Stimulated activated CD8-positive, alpha-beta memory T cell treated with anti-CD3 and anti-CD28 coated beads, Interleukin-7, amount 100 ng/mL, for 24 hours (primary cell): ENCODE data around the gene C14orf39.

Experiments used
- DNase-seq: peaks from one replicate; pipeline ENCODE4 v3.0.0-alpha.2; 2020; ENCODE audit warnings: low read depth

The C14orf39 gene

GRCh38 chr14:60485598-60486251, at the start of gene C14orf39:
Gene C14orf39, minus strand, starts transcription at chr14:60486063. Its CDS starts 985 bp downstream, at chr14:60485078.
- no peak for DNase-seq

- DNase-seq = no peak
Measured at GRCh38 chr14:60532442-60532841, 46.6 kb upstream of the C14orf39 start.

- DNase-seq = no peak
Measured at GRCh38 chr14:60515511-60516289, 29.8 kb upstream of the C14orf39 start.

- DNase-seq = no peak
Measured at GRCh38 chr14:60514741-60515491, 29.1 kb upstream of the C14orf39 start.

- DNase-seq = no peak
Measured at GRCh38 chr14:60514378-60514740, 28.5 kb upstream of the C14orf39 start.

GRCh38 chr14:60512973-60513571, 27.2 kb upstream of the C14orf39 start:
- DNase-seq = no peak

GRCh38 chr14:60512126-60512525, 26.3 kb upstream of the C14orf39 start:
- no peak for DNase-seq

GRCh38 chr14:60510951-60511599, 25.2 kb upstream of the C14orf39 start:
- DNase-seq = no peak

GRCh38 chr14:60510254-60510950, 24.5 kb upstream of the C14orf39 start:
- no peak for DNase-seq

GRCh38 chr14:60509438-60510253, 23.8 kb upstream of the C14orf39 start:
- DNase-seq = no peak

GRCh38 chr14:60508707-60509437, 23.0 kb upstream of the C14orf39 start, which contains the start of gene SIX6:
Gene SIX6, plus strand, starts transcription at chr14:60509146. Its CDS starts 253 bp downstream, at chr14:60509399.
- DNase-seq = no peak

- DNase-seq = no peak
Measured at GRCh38 chr14:60508363-60508706, 22.5 kb upstream of the C14orf39 start.

GRCh38 chr14:60506985-60507829, 21.3 kb upstream of the C14orf39 start:
- DNase-seq = no peak

- no peak for DNase-seq
Measured at GRCh38 chr14:60506462-60506984, 20.7 kb upstream of the C14orf39 start.

- DNase-seq = no peak
Measured at GRCh38 chr14:60506010-60506409, 20.1 kb upstream of the C14orf39 start.

GRCh38 chr14:60505448-60505847, 19.6 kb upstream of the C14orf39 start:
- DNase-seq = no peak

GRCh38 chr14:60502541-60502940, 16.7 kb upstream of the C14orf39 start:
- no peak for DNase-seq

- DNase-seq = no peak
Measured at GRCh38 chr14:60495946-60496345, 10.1 kb upstream of the C14orf39 start.

- no peak for DNase-seq
Measured at GRCh38 chr14:60490270-60490669, 4.4 kb upstream of the C14orf39 start.
